Measurements from ENCODE around the gene DUSP9. TPM values are rescaled to one million over a fixed set of nuclear protein-coding genes. Genes with fewer than 3 reads are reported as not detected.

The DUSP9 gene
- polyA plus RNA-seq, 1 donor from 2014 or later = 0.94 TPM

DNA sequence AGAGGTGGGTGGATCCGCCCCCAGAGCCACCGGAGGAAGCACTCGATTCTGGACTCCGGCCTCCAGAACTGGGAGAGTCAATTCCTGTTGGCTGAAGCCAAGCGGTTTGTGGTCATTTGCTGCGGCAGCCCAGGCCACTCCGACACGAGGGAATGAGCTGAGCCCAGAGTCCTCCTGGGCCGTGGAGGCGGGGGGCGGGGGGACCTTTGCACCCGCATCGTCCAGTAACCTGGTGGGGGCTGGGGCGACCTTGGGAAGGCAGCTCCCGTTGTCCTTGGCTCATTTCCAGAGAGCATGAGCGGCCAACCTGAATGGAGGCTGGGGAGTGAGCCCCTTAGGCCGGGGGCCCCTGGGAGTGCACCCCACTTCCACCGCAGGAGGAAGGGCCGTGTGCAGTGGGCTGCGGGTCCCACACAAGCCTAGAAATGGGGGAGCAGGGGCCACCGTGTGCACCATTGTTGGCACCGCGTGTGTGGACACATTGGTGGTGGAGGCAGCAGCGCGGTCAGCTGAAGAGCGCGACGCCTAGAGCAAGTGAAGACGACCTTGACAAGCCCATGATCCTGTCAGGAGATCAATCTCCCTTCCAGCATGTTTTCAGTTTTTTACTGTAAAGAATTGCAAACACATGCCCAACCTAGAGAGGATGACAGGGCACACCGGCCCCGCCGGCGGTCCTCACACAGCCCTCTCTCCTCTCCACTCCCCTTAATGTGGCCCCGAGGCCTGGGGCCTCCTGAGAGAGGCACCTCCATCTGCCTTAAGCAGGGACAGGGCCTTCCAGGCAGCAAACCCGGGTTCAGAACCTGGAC, 19.9 kb upstream of the DUSP9 start:
- H3K9me2 ChIP-seq (ENCODE audit: insufficient read depth, low read length) = no peaks in the 10 kb centered on the region
- H3K4me3 ChIP-seq (ENCODE audit: low read length) = no peak overlapping the region
- no peak overlapping the region for H3K4me2 ChIP-seq (ENCODE audit: low read length)
- no peak overlapping the region for H3K27ac ChIP-seq (ENCODE audit: low read length)
- H3F3A ChIP-seq (ENCODE audit: insufficient read depth, low read length, poor library complexity, severe bottlenecking) = no peaks in the 10 kb centered on the region
- no peaks in the 10 kb centered on the region for H3K27me3 ChIP-seq (ENCODE audit: insufficient read depth, low read depth, low read length)
- TF ChIP-seq POLR2AphosphoS5 (IDR thresholded peaks at IDR 0.05) (no peak), SMC3 (conservative IDR thresholded peaks at IDR 0.05; ENCODE audit: poor library complexity) (no peak), RAD21 (conservative IDR thresholded peaks at IDR 0.05) (no peak), MXI1 (conservative IDR thresholded peaks at IDR 0.05; ENCODE audit: poor library complexity, severe bottlenecking) (no peak), EZH2 (IDR thresholded peaks at IDR 0.05; ENCODE audit: borderline replicate concordance, insufficient read depth, low read length, poor library complexity, severe bottlenecking) (no peak), TAF1 (IDR thresholded peaks at IDR 0.05; ENCODE audit: low read depth) (no peak), EP300 (conservative IDR thresholded peaks at IDR 0.05; ENCODE audit: poor library complexity, severe bottlenecking) (no peak)
- TF ChIP-seq, protein P1, sequence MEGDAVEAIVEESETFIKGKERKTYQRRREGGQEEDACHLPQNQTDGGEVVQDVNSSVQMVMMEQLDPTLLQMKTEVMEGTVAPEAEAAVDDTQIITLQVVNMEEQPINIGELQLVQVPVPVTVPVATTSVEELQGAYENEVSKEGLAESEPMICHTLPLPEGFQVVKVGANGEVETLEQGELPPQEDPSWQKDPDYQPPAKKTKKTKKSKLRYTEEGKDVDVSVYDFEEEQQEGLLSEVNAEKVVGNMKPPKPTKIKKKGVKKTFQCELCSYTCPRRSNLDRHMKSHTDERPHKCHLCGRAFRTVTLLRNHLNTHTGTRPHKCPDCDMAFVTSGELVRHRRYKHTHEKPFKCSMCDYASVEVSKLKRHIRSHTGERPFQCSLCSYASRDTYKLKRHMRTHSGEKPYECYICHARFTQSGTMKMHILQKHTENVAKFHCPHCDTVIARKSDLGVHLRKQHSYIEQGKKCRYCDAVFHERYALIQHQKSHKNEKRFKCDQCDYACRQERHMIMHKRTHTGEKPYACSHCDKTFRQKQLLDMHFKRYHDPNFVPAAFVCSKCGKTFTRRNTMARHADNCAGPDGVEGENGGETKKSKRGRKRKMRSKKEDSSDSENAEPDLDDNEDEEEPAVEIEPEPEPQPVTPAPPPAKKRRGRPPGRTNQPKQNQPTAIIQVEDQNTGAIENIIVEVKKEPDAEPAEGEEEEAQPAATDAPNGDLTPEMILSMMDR (IDR thresholded peaks at IDR 0.05; ENCODE audit: poor library complexity, severe bottlenecking) = no peak
- TF ChIP-seq, protein P2, sequence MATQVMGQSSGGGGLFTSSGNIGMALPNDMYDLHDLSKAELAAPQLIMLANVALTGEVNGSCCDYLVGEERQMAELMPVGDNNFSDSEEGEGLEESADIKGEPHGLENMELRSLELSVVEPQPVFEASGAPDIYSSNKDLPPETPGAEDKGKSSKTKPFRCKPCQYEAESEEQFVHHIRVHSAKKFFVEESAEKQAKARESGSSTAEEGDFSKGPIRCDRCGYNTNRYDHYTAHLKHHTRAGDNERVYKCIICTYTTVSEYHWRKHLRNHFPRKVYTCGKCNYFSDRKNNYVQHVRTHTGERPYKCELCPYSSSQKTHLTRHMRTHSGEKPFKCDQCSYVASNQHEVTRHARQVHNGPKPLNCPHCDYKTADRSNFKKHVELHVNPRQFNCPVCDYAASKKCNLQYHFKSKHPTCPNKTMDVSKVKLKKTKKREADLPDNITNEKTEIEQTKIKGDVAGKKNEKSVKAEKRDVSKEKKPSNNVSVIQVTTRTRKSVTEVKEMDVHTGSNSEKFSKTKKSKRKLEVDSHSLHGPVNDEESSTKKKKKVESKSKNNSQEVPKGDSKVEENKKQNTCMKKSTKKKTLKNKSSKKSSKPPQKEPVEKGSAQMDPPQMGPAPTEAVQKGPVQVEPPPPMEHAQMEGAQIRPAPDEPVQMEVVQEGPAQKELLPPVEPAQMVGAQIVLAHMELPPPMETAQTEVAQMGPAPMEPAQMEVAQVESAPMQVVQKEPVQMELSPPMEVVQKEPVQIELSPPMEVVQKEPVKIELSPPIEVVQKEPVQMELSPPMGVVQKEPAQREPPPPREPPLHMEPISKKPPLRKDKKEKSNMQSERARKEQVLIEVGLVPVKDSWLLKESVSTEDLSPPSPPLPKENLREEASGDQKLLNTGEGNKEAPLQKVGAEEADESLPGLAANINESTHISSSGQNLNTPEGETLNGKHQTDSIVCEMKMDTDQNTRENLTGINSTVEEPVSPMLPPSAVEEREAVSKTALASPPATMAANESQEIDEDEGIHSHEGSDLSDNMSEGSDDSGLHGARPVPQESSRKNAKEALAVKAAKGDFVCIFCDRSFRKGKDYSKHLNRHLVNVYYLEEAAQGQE (IDR thresholded peaks at IDR 0.05; ENCODE audit: borderline replicate concordance) = no peak
- H3K9ac ChIP-seq (ENCODE audit: low read length) = no peak overlapping the region
- H2AFZ ChIP-seq (ENCODE audit: low read depth, low read length) = no peak overlapping the region
- no peaks in the 10 kb centered on the region for H3K36me3 ChIP-seq (ENCODE audit: insufficient read depth, low read length)
- no peaks in the 10 kb centered on the region for H3K79me2 ChIP-seq (replicated peaks; ENCODE audit: insufficient read depth, low read length)
- no peaks in the 10 kb centered on the region for H4K20me1 ChIP-seq (ENCODE audit: insufficient read depth)
- H3K9me3 ChIP-seq (ENCODE audit: low read length) = no peaks in the 10 kb centered on the region

DNA sequence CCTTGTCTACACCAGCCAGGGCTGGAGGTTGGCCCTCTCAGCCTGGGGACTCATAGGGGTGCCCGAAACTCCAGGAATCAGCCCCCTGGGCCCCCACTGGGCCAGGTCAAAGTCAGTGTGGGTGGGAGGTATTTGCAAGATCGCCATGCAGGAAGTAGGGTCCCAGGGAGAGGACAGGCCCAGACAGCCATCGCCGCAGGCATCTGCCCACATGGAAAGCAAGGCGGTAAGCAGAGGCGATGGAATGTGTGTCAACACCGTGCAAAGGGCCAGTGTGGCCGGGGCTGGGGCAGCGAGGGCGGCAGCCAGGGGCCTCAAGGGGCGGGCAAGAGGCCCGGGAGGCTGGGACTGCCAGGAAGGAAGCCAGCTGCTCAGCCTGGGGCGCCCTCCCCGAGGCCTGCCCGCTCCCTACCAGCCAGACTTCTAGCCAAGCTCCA, 19.3 kb upstream of the DUSP9 start:
- no peaks in the 10 kb centered on the region for H3K79me2 ChIP-seq (replicated peaks; ENCODE audit: insufficient read depth, low read length)
- no peaks in the 10 kb centered on the region for H4K20me1 ChIP-seq (ENCODE audit: insufficient read depth)
- no peaks in the 10 kb centered on the region for H3K9me2 ChIP-seq (ENCODE audit: insufficient read depth, low read length)
- H3K27ac ChIP-seq (ENCODE audit: low read length) = no peak overlapping the region
- H3F3A ChIP-seq (ENCODE audit: insufficient read depth, low read length, poor library complexity, severe bottlenecking) = no peaks in the 10 kb centered on the region
- H3K4me2 ChIP-seq (ENCODE audit: low read length) = no peak overlapping the region
- H2AFZ ChIP-seq (ENCODE audit: low read depth, low read length) = no peak overlapping the region
- no peak overlapping the region for H3K9ac ChIP-seq (ENCODE audit: low read length)
- H3K27me3 ChIP-seq (ENCODE audit: insufficient read depth, low read depth, low read length) = no peaks in the 10 kb centered on the region
- H3K36me3 ChIP-seq (ENCODE audit: insufficient read depth, low read length) = no peaks in the 10 kb centered on the region
- no peaks in the 10 kb centered on the region for H3K9me3 ChIP-seq (ENCODE audit: low read length)
- H3K4me3 ChIP-seq (ENCODE audit: low read length) = no peak overlapping the region
- no peak for TF ChIP-seq TAF1 (IDR thresholded peaks at IDR 0.05; ENCODE audit: low read depth)
- no peak for TF ChIP-seq SMC3 (conservative IDR thresholded peaks at IDR 0.05; ENCODE audit: poor library complexity)
- TF ChIP-seq, protein P2 (IDR thresholded peaks at IDR 0.05; ENCODE audit: borderline replicate concordance) = no peak

Measured in neural cell (in vitro differentiated cells).